Neural cell (in vitro differentiated cells): Measurements from ENCODE around the gene PSMG4. TPM values are rescaled to one million over a fixed set of nuclear protein-coding genes. Genes with fewer than 3 reads are reported as not detected.

Experiments used
- H2AFZ ChIP-seq: fragments of 200-600, 300-800 bp; sonication (generic), shearing (Covaris generic); 2 replicates; pipeline ENCODE4 v1.6.0; 2014; ENCODE audit warnings: low read depth, mild to moderate bottlenecking, antibody characterized with exemption, low read length, moderate library complexity
- H3F3A ChIP-seq: fragments of 200-600 bp; shearing (Covaris generic); 2 replicates; pipeline ENCODE4 v1.6.1; 2016; ENCODE audit warnings: mild to moderate bottlenecking, moderate library complexity, mixed read lengths, antibody characterized with exemption, low read length; ENCODE audit not compliant: insufficient read depth, poor library complexity, severe bottlenecking
- H3K27ac ChIP-seq: fragments of 200-600, 300-800 bp; sonication (generic), shearing (Covaris generic); 2 replicates; pipeline ENCODE4 v1.5.1; 2014; ENCODE audit warnings: mild to moderate bottlenecking, low read length, moderate library complexity
- H3K27me3 ChIP-seq: fragments of 300-800, 200-600 bp; sonication (generic), shearing (Covaris generic); 2 replicates; pipeline ENCODE4 v1.6.0; 2014; ENCODE audit warnings: mild to moderate bottlenecking, low read depth, low read length, moderate library complexity; ENCODE audit not compliant: insufficient read depth
- H3K36me3 ChIP-seq: fragments of 300-800, 200-600 bp; sonication (generic), shearing (Covaris generic); 2 replicates; pipeline ENCODE4 v1.5.1; 2014; ENCODE audit warnings: mild to moderate bottlenecking, antibody characterized with exemption, low read length, moderate library complexity; ENCODE audit not compliant: insufficient read depth
- H3K4me2 ChIP-seq: fragments of 300-800, 200-600 bp; sonication (generic), shearing (Covaris generic); 2 replicates; pipeline ENCODE4 v1.6.0; 2014; ENCODE audit warnings: mild to moderate bottlenecking, low read length
- H3K4me3 ChIP-seq: fragments of 300-800, 200-600 bp; sonication (generic), shearing (Covaris generic); 2 replicates; pipeline ENCODE4 v1.5.1; 2014; ENCODE audit warnings: mild to moderate bottlenecking, low read length, moderate library complexity
- H3K79me2 ChIP-seq: fragments of 200-600 bp; shearing (Covaris generic); replicated peaks from 2 replicates; pipeline ENCODE4 v1.6.0; 2014; ENCODE audit warnings: mild to moderate bottlenecking, low read length, moderate library complexity; ENCODE audit not compliant: insufficient read depth
- H3K9ac ChIP-seq: fragments of 300-800, 200-600 bp; sonication (generic), shearing (Covaris generic); 2 replicates; pipeline ENCODE4 v1.6.1; 2016; ENCODE audit warnings: mild to moderate bottlenecking, low read length, mixed read lengths
- H3K9me2 ChIP-seq: fragments of 200-600 bp; shearing (Covaris generic); 2 replicates; pipeline ENCODE4 v1.6.1; 2016; ENCODE audit warnings: mild to moderate bottlenecking, low read length, mixed read lengths; ENCODE audit not compliant: insufficient read depth
- H3K9me3 ChIP-seq: fragments of 200-600, 300-800 bp; sonication (generic), shearing (Covaris generic); 2 replicates; pipeline ENCODE4 v1.6.1; 2016; ENCODE audit warnings: mild to moderate bottlenecking, mixed run types, low read length, moderate library complexity, mixed read lengths
- H4K20me1 ChIP-seq: fragments of 200-600 bp; shearing (Covaris generic); 2 replicates; pipeline ENCODE4 v1.6.1; 2016; ENCODE audit warnings: mild to moderate bottlenecking, mixed run types; ENCODE audit not compliant: insufficient read depth
- CTCF ChIP-seq: fragments of 450-650 bp; IDR thresholded peaks from 2 replicates; pipeline ENCODE4 v1.5.1; 2014; ENCODE audit warnings: antibody characterized with exemption, mild to moderate bottlenecking, moderate library complexity; ENCODE audit not compliant: poor library complexity, severe bottlenecking
- EP300 ChIP-seq: fragments of 450-650 bp; conservative IDR thresholded peaks from 2 replicates; pipeline ENCODE4 v1.6.1; 2014; ENCODE audit warnings: antibody characterized with exemption, mild to moderate bottlenecking, moderate library complexity; ENCODE audit not compliant: poor library complexity, severe bottlenecking
- EZH2 ChIP-seq: fragments of 200-600, 300-800 bp; shearing (Covaris generic), sonication (generic); IDR thresholded peaks from 2 replicates; pipeline ENCODE4 v1.6.1; 2014; ENCODE audit warnings: antibody characterized with exemption, low read length, borderline replicate concordance, mild to moderate bottlenecking; ENCODE audit not compliant: insufficient read depth, poor library complexity, severe bottlenecking
- POLR2AphosphoS5 ChIP-seq: IDR thresholded peaks from 2 replicates; pipeline ENCODE4 v1.6.1; 2012
- RAD21 ChIP-seq: fragments of 450-650 bp; conservative IDR thresholded peaks from 2 replicates; pipeline ENCODE4 v1.6.1; 2014; ENCODE audit warnings: antibody characterized with exemption, mild to moderate bottlenecking, moderate library complexity
- REST ChIP-seq: IDR thresholded peaks from 2 replicates; pipeline ENCODE4 v1.6.1; 2012; ENCODE audit warnings: borderline replicate concordance
- SMC3 ChIP-seq: fragments of 450-650 bp; conservative IDR thresholded peaks from 2 replicates; pipeline ENCODE4 v1.6.1; 2014; ENCODE audit warnings: antibody characterized with exemption, mild to moderate bottlenecking, moderate library complexity; ENCODE audit not compliant: poor library complexity
- TAF1 ChIP-seq: IDR thresholded peaks from 2 replicates; pipeline ENCODE4 v1.6.1; 2012; ENCODE audit warnings: low read depth
- polyA plus RNA-seq: library from polyadenylated mRNA; depleted of rRNA; stranded (reverse); fragments of >200 nt; gene quantifications from 2 replicates; pipeline ENCODE4 v1.2.3, GENCODE V29; 2014

The PSMG4 gene
- polyA plus RNA-seq, 1 donor from 2014 or later, result 52.0 TPM

- Histone ChIP-seq H4K20me1 (no peaks in the 10 kb centered on the region), H3K4me2 (no peak overlapping the region), H3K27me3 (no peaks in the 10 kb centered on the region), H3K9me2 (no peaks in the 10 kb centered on the region), H3K4me3 (no peak overlapping the region), H3K79me2 (no peaks in the 10 kb centered on the region), H3K36me3 (no peaks in the 10 kb centered on the region), H3F3A (no peaks in the 10 kb centered on the region), H3K27ac (no peak overlapping the region), H2AFZ (no peak overlapping the region), H3K9me3 (no peaks in the 10 kb centered on the region), H3K9ac (no peak overlapping the region)
- TF ChIP-seq POLR2AphosphoS5 (no peak), REST (no peak), CTCF (no peak), TAF1 (no peak), RAD21 (no peak)
Observed at GRCh38 chr6:3213334-3213695, 45.4 kb upstream of the PSMG4 start.

- Histone ChIP-seq H3K9me3 (no peaks in the 10 kb centered on the region), H3K4me2 (no peak overlapping the region), H3K9ac (no peak overlapping the region), H4K20me1 (no peaks in the 10 kb centered on the region), H3K36me3 (no peaks in the 10 kb centered on the region), H3K27ac (no peak overlapping the region), H3K4me3 (no peak overlapping the region), H3F3A (no peaks in the 10 kb centered on the region), H3K9me2 (no peaks in the 10 kb centered on the region), H3K79me2 (no peaks in the 10 kb centered on the region), H3K27me3 (no peaks in the 10 kb centered on the region), H2AFZ (no peak overlapping the region)
- TF ChIP-seq EP300, result no peak
- no peak for TF ChIP-seq SMC3
- TF ChIP-seq EZH2, result no peak
- no peak for TF ChIP-seq REST
- no peak for TF ChIP-seq RAD21
- TF ChIP-seq POLR2AphosphoS5, result no peak
- no peak for TF ChIP-seq CTCF
Observed at GRCh38 chr6:3214898-3215297, 43.8 kb upstream of the PSMG4 start.
